ENCODE results near the gene GMPPA.

Gene GMPPA

DNA sequence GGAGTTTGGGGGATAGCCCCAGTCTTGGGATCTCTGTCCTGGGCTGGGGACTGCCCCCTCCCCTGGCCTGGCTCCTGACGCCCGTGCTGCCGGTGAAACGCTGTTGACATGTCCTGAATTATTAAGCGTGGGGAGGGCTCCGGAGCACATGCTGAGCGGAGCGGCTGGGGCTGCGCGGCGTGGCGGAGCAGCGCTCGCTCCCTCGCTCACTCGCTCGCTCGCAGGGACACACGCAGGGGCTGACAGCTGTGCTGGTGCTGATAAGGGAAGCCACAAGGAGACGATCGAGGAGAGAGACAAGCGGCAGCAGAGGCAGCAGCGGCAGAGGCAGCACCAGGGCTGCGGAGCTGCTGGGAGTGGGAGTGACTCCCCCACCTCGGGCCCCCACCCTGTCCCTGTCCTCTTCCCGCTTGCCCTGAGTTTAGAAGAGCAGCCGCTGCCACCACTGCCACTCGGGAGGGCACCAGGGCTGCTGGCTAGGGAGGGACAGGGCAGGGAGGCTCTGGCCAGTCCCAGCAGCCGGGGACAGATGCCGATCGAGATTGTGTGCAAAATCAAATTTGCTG is 15.6 kb downstream of the GMPPA start, which contains the start of gene ASIC4:
Gene ASIC4 (plus strand): TSS at position 287 of the 566 bp plus-strand sequence. CDS start 243 bp downstream, at position 530.
- Histone ChIP-seq H3K9ac (ENCODE audit: low read length in 2 of 2) (no peak within 1 kb of the TSS), H3K4me3 (ENCODE audit: low read length in 2 of 2) (no peak within 1 kb of the TSS), H3K9me3 (ENCODE audit: control insufficient read depth in 2 of 2, low read length in 2 of 2) (no peaks in the 10 kb centered on the region), H3K4me1 (ENCODE audit: control insufficient read depth, insufficient read depth, low read length) (peaks cover 17% of the 10 kb centered on the region), H3K27ac (ENCODE audit: low read length) (no peak within 1 kb of the TSS), H3K27me3 (ENCODE audit: control insufficient read depth in 1 of 2, insufficient read depth in 2 of 2, low read length in 2 of 2) (peaks cover 10 to 13% of the 10 kb centered on the region in 2 donors), H3K36me3 (ENCODE audit: control insufficient read depth in 2 of 2, insufficient read depth in 2 of 2, low read length in 2 of 2) (no peaks in the 10 kb centered on the region)

DNA sequence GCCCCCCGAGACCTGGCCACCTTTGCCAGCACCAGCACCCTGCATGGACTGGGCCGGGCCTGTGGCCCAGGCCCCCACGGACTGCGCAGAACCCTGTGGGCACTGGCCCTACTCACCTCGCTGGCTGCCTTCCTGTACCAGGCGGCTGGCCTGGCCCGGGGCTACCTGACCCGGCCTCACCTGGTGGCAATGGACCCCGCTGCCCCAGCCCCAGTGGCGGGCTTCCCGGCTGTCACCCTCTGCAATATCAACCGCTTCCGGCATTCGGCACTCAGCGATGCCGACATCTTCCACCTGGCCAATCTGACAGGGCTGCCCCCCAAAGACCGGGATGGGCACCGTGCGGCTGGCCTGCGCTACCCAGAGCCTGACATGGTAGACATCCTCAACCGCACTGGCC is 16.1 kb downstream of the GMPPA start:
- Histone ChIP-seq H3K4me1 (ENCODE audit: control insufficient read depth, insufficient read depth, low read length) (peaks cover 12% of the 10 kb centered on the region), H3K4me3 (ENCODE audit: low read length in 2 of 2) (no peak overlapping the region), H3K9me3 (ENCODE audit: control insufficient read depth in 2 of 2, low read length in 2 of 2) (no peaks in the 10 kb centered on the region), H3K27me3 (ENCODE audit: control insufficient read depth in 1 of 2, insufficient read depth in 2 of 2, low read length in 2 of 2) (peaks cover 8 to 13% of the 10 kb centered on the region in 2 donors), H3K27ac (ENCODE audit: low read length) (no peak overlapping the region), H3K36me3 (ENCODE audit: control insufficient read depth in 2 of 2, insufficient read depth in 2 of 2, low read length in 2 of 2) (no peaks in the 10 kb centered on the region), H3K9ac (ENCODE audit: low read length in 2 of 2) (no peak overlapping the region)

DNA sequence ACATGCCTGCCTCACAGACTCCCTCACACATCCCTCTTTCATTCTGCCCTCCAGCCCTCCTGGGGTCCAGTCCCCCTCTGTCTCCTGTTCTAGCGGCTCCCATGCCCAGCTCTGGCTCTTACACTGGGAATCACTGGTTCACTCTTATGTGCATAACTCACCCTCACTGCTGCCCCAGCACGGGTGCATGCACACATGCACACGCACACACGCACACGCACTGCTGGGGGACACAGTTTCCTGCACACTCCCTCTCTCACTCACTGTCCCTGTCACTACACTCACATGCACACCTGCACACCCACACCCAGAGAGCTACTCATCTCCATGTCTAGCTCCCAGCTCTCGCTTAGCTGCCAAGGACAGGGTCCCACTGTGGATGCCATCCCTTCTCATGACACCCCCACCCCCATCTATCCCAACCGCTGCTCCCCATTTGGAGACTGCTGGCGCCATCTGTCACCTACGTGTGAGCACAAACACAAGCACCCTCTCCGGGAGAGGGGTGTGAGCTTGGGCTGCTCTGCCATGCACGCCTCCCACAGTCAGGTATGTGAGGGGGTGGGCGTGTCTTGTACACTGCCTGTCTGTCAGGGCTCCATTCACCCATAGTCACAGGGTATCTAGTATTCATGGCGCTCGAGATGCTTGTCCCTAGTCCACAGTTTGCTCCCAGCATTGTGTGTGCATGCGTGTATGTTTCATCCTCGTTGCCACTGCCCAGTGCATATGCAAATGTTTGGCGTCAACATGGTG is 17.4 kb downstream of the GMPPA start:
- Histone ChIP-seq H3K9ac (ENCODE audit: low read length in 2 of 2) (no peak overlapping the region), H3K27ac (ENCODE audit: low read length) (no peak overlapping the region), H3K36me3 (ENCODE audit: control insufficient read depth in 2 of 2, insufficient read depth in 2 of 2, low read length in 2 of 2) (no peaks in the 10 kb centered on the region), H3K27me3 (ENCODE audit: control insufficient read depth in 1 of 2, insufficient read depth in 2 of 2, low read length in 2 of 2) (peaks cover 8 to 13% of the 10 kb centered on the region in 2 donors), H3K9me3 (ENCODE audit: control insufficient read depth in 2 of 2, low read length in 2 of 2) (no peaks in the 10 kb centered on the region), H3K4me1 (ENCODE audit: control insufficient read depth, insufficient read depth, low read length) (peaks cover 6% of the 10 kb centered on the region), H3K4me3 (ENCODE audit: low read length in 2 of 2) (no peak overlapping the region)

DNA sequence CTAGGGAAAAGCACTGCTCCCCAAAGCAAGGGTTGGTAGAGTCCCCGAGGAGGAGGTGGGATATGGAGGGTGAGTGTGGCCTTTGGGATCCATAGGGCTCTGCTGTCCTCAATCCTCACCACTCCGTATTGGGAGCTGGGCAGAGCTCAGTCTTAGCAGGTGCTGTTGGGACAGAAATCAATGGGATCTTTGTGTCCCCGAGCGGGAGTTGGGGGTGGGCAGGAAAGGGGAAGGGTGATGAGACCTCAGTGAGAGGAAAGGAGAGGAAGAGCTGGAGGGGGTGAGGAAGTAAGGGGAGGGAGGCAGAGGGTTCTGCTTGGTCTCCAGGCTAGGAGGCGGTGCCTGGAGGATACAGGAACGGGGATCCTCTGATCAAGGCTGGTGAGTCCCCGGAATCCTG is 18.2 kb downstream of the GMPPA start:
- Histone ChIP-seq H3K27ac (ENCODE audit: low read length) (no peak overlapping the region), H3K9ac (ENCODE audit: low read length in 2 of 2) (no peak overlapping the region), H3K27me3 (ENCODE audit: control insufficient read depth in 1 of 2, insufficient read depth in 2 of 2, low read length in 2 of 2) (peaks cover 8 to 14% of the 10 kb centered on the region in 2 donors), H3K36me3 (ENCODE audit: control insufficient read depth in 2 of 2, insufficient read depth in 2 of 2, low read length in 2 of 2) (no peaks in the 10 kb centered on the region), H3K4me3 (ENCODE audit: low read length in 2 of 2) (no peak overlapping the region), H3K9me3 (ENCODE audit: control insufficient read depth in 2 of 2, low read length in 2 of 2) (no peaks in the 10 kb centered on the region), H3K4me1 (ENCODE audit: control insufficient read depth, insufficient read depth, low read length) (peaks cover 11% of the 10 kb centered on the region)

DNA sequence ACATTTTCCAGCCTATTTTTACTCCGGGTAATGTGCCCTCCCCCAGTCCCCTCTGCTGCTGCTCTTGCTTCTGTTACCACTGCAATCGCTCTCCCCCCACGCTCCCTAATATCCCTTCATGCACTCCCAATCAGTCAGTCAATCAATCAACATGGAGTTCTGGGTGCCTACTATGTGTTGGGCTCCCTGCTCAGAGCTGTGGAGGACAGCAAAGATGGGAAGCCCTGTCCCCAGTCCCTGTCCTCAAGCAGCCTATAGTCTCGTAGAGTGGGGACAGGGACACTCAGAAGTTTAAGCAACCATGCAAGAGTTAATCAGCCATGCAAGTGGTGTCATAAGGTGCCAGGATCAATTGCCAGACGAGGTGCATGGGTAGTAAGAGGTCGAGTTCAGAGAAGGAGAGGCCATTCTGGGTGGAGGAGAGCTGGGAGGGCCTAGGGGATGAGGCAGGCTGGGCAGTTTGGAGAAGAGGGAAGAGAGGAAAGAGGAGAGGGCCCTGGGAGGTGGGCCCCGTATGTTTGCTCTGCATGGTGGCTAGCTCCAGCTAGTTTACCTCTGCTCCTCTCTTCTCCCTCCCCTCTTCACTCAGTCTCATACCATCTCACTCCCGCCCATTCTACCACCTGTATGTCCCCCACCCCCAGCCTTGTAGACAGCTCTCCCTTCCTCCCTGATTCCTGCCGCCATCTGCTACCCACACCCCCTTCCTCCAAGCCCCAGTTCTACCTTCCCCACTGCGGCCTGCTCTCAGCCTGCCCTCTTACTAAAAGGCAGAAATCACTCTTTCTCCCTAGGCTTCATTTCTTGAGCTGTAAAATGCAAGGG is 19.5 kb downstream of the GMPPA start:
- Histone ChIP-seq H3K4me1 (ENCODE audit: control insufficient read depth, insufficient read depth, low read length) (peaks cover 20% of the 10 kb centered on the region), H3K36me3 (ENCODE audit: control insufficient read depth in 2 of 2, insufficient read depth in 2 of 2, low read length in 2 of 2) (no peaks in the 10 kb centered on the region), H3K27me3 (ENCODE audit: control insufficient read depth in 1 of 2, insufficient read depth in 2 of 2, low read length in 2 of 2) (peaks cover 4 to 13% of the 10 kb centered on the region in 2 donors), H3K4me3 (ENCODE audit: low read length in 2 of 2) (no peak overlapping the region), H3K9ac (ENCODE audit: low read length in 2 of 2) (no peak overlapping the region), H3K27ac (ENCODE audit: low read length) (no peak overlapping the region), H3K9me3 (ENCODE audit: control insufficient read depth in 2 of 2, low read length in 2 of 2) (no peaks in the 10 kb centered on the region)

DNA sequence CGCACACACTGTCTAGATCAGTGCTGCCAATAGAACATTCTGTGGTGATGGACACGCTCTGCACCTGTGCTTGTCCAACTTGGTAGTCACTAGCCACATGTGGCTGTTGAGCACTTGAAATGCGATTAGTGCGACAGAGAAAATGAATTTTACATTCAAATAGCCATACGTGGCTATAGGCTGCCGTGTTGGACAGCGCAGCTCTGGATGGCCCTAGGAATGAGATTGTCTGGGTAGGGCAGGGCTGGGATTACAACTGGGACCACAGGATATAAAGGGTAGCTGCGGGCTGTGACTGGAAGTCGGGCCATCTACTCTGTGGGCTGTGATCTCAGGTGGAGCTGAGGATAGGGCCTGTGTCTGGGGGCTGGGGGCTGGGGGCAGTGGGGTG is 20.8 kb downstream of the GMPPA start:
- Histone ChIP-seq H3K9me3 (ENCODE audit: control insufficient read depth in 2 of 2, low read length in 2 of 2) (no peaks in the 10 kb centered on the region), H3K36me3 (ENCODE audit: control insufficient read depth in 2 of 2, insufficient read depth in 2 of 2, low read length in 2 of 2) (no peaks in the 10 kb centered on the region), H3K4me3 (ENCODE audit: low read length in 2 of 2) (no peak overlapping the region), H3K9ac (ENCODE audit: low read length in 2 of 2) (no peak overlapping the region), H3K27me3 (ENCODE audit: control insufficient read depth in 1 of 2, insufficient read depth in 2 of 2, low read length in 2 of 2) (peaks cover 8 to 11% of the 10 kb centered on the region in 2 donors), H3K27ac (ENCODE audit: low read length) (no peak overlapping the region), H3K4me1 (ENCODE audit: control insufficient read depth, insufficient read depth, low read length) (peaks cover 22% of the 10 kb centered on the region)

DNA sequence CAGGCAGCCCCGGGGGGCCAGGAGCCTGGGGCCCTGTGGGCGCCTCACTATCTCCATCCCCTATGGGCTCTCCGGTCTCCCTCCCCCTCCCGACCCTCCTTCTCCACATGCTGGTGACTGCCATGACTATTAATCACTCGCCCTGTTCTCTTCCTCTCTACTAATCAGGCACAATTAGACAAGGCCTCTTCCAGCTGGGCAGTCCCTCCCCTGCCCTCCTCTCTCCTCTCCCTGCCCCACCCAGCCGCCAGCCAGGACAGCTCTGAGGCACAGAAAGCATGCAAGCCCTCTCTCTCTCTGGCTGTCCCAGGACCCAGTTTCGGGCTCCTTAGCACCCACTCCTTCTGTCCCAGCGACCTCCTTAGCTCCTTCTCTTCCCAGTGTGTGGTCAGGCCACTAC is 21.4 kb downstream of the GMPPA start:
- H3K9me3 ChIP-seq (ENCODE audit: control insufficient read depth in 2 of 2, low read length in 2 of 2) = no peaks in the 10 kb centered on the region
- no peak overlapping the region for H3K27ac ChIP-seq (ENCODE audit: low read length)
- no peaks in the 10 kb centered on the region for H3K36me3 ChIP-seq (ENCODE audit: control insufficient read depth in 2 of 2, insufficient read depth in 2 of 2, low read length in 2 of 2)
- H3K4me3 ChIP-seq (ENCODE audit: low read length in 2 of 2) = no peak overlapping the region
- H3K4me1 ChIP-seq (ENCODE audit: control insufficient read depth, insufficient read depth, low read length) = peaks cover 22% of the 10 kb centered on the region
- H3K9ac ChIP-seq (ENCODE audit: low read length in 2 of 2) = no peak overlapping the region
- H3K27me3 ChIP-seq (ENCODE audit: control insufficient read depth in 1 of 2, insufficient read depth in 2 of 2, low read length in 2 of 2) = peaks cover 6 to 8% of the 10 kb centered on the region in 2 donors

DNA sequence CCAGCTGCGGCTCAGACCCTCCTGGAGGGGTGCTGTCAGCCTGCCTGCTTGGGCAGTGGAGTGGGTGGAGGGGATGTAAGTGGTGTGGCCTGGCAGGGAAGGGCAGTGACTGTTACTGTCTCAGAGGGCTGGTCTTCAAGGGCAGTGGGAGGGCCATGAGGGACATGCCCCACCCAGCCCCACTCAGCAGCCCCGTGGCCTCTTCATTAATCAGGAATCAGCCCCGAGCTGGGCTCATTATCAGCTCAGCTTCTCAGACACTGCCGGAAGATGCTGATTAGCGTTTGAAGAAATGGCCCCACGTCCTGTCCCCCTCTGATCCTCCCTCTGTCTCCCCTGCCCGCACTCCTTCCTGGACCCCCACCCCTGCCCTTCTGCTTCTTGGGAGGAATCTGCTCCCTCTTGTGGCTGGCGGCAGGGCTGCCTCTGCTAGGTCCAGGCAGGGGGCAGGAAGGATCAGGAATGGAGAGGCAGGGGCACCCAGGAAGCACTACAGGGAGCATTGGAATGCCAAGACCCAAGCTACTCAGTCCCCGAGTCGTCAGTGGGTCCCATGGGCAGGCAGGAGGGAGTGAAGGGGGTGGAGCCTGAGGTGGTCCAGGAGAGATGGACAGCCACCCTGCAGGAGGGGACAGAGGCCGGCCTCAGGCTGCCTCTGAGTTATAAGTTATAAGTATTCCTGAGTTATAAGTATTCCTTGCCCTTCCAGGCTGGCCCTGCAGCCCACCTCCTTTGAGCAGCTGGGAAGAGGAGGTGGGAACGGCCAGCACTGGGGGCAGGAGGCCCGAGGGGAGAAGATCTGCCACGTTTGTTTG is 22.6 kb downstream of the GMPPA start:
- Histone ChIP-seq H3K4me1 (ENCODE audit: control insufficient read depth, insufficient read depth, low read length) (peaks cover 22% of the 10 kb centered on the region), H3K4me3 (ENCODE audit: low read length in 2 of 2) (no peak overlapping the region), H3K27me3 (ENCODE audit: control insufficient read depth in 1 of 2, insufficient read depth in 2 of 2, low read length in 2 of 2) (peaks cover 6% of the 10 kb centered on the region in 2 donors), H3K9ac (ENCODE audit: low read length in 2 of 2) (no peak overlapping the region), H3K9me3 (ENCODE audit: control insufficient read depth in 2 of 2, low read length in 2 of 2) (no peaks in the 10 kb centered on the region), H3K27ac (ENCODE audit: low read length) (peak overlapping the region; percentile 66), H3K36me3 (ENCODE audit: control insufficient read depth in 2 of 2, insufficient read depth in 2 of 2, low read length in 2 of 2) (no peaks in the 10 kb centered on the region)

DNA sequence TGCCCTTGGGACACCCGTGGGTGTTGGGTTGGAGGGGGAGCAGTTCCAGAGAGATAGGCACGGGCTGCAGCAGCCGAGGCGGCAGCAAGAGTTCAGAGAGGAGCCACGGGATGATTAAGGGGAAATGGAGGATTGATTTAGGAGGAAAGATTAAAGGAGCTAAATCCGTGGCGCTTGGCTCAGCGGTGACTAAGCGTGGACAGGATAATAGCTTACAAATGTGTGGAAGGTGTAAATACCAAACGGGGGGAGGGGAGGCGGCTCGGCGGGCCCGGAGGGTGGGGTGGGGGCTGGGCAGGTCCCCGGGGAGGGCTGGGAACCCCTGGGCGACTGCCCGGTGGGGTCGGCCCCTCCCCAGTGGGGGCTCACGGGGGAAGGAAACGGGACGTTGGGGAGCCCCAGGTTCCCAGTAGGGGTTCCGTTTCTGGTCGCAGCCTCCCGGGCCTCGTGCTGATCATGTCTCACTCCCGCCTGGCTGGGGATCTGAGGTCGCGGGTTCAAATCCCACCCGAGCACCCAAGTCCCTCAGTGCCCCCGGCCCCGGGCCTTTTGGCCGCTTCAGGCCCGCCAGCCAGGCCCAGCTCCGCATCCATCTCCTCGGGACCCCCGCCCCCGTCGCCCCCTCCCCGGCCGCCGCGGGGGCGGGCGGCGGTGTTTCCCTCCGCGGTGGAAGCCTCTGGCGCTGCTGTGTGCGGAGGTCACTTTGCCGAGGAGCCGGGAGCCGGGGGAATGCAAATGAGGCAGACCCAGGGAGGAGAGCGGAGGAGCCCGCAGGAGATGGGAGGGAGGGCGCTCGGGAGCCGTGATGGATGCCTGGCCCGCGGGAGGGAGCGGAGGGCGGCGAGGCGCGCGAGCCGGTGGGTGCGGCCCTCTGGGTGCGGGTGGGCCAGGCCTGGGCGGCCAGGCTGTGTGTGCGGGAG is 23.7 kb downstream of the GMPPA start:
- H3K27ac ChIP-seq (ENCODE audit: low read length) = peak overlapping the region; percentile 66
- H3K4me1 ChIP-seq (ENCODE audit: control insufficient read depth, insufficient read depth, low read length) = peaks cover 27% of the 10 kb centered on the region

More for the DNA sequence above, 23.7 kb downstream of the GMPPA start:
- Histone ChIP-seq H3K4me3 (ENCODE audit: low read length in 2 of 2) (peak overlapping the region; percentile 34 to 62), H3K9me3 (ENCODE audit: control insufficient read depth in 2 of 2, low read length in 2 of 2) (no peaks in the 10 kb centered on the region), H3K27me3 (ENCODE audit: control insufficient read depth in 1 of 2, insufficient read depth in 2 of 2, low read length in 2 of 2) (peaks cover 3 to 9% of the 10 kb centered on the region in 2 donors), H3K9ac (ENCODE audit: low read length in 2 of 2) (peak overlapping the region in 1 of 2 donors; percentile 46), H3K36me3 (ENCODE audit: control insufficient read depth in 2 of 2, insufficient read depth in 2 of 2, low read length in 2 of 2) (no peaks in the 10 kb centered on the region)

Data from stomach smooth muscle (tissue), 2 donors.